ENCODE results near the gene DOCK1.

Gene DOCK1

GRCh38 chr10:127299956-127300689 is 394.9 kb downstream of the DOCK1 start:
- in situ Hi-C loops (cut with HindIII; ENCODE audit: low sequenced_read_pairs), result no loop called here
- no peak for TF ChIP-seq CTCF (IDR thresholded peaks at IDR 0.05; ENCODE audit: low read depth, low read length)
- H3K4me3 ChIP-seq (ENCODE audit: low read depth, low read length), result no peak overlapping the region
- DNase-seq (ENCODE audit: low read depth, low spot score), result no peak

DNA sequence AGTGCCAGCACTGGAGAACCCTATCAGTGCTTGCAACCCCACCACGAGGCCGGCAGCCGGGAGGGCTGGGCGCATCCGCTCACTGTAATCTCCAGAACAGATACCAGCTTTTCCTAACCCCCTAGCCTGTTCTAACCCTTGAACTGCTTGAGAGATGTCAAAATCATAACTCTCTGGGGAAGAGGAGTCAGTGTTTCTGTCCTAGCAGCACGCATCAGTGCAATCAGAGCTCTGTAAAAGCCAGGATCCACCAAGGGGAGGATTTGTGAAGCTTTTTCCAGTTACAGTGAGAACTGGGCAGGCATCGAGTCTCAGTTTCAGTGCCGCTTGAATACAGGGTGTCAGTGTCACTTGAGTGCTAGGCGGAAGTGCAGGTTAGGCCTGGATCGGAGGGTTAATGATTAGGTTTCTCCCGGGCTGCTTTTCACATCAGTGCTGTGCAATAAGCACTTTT is 395.7 kb downstream of the DOCK1 start:
- in situ Hi-C loops (cut with HindIII; ENCODE audit: low sequenced_read_pairs), result no loop called here
- no peak for DNase-seq (ENCODE audit: low read depth, low spot score)
- H3K4me3 ChIP-seq (ENCODE audit: low read depth, low read length), result no peak overlapping the region
- TF ChIP-seq CTCF (IDR thresholded peaks at IDR 0.05; ENCODE audit: low read depth, low read length), result no peak

DNA sequence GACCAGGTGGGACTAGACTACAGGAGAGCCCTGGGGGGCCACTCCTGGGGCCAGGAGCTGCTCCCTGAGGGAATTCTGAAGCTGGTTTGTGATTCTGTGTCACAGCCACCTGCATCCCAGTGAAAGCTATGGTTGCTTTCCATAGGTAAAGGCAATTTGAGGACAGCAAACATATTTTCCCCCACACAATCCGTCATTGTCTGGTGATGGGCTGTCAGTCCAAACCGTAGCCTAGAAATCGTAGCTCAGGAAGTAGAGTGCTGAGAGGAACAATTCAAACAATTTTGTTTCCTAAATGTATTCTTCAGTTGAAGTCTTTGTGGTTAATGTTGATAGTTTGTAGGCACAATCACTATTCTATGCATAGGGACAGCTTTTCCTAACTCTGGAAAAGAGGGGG is 397.1 kb downstream of the DOCK1 start:
- in situ Hi-C loops (cut with HindIII; ENCODE audit: low sequenced_read_pairs), result no loop called here
- no peak for TF ChIP-seq CTCF (IDR thresholded peaks at IDR 0.05; ENCODE audit: low read depth, low read length)
- DNase-seq (ENCODE audit: low read depth, low spot score), result no peak
- H3K4me3 ChIP-seq (ENCODE audit: low read depth, low read length), result no peak overlapping the region

- no peak for DNase-seq (ENCODE audit: low read depth, low spot score)
- no peak overlapping the region for H3K4me3 ChIP-seq (ENCODE audit: low read depth, low read length)
- no peak for TF ChIP-seq CTCF (IDR thresholded peaks at IDR 0.05; ENCODE audit: low read depth, low read length)
- in situ Hi-C loops (cut with HindIII; ENCODE audit: low sequenced_read_pairs), result no loop called here
Observed at GRCh38 chr10:127303105-127303504, 397.9 kb downstream of the DOCK1 start.

GRCh38 chr10:127303746-127304145 is 398.5 kb downstream of the DOCK1 start:
- TF ChIP-seq CTCF (IDR thresholded peaks at IDR 0.05; ENCODE audit: low read depth, low read length), result no peak
- H3K4me3 ChIP-seq (ENCODE audit: low read depth, low read length), result no peak overlapping the region
- in situ Hi-C loops (cut with HindIII; ENCODE audit: low sequenced_read_pairs), result no loop called here
- no peak for DNase-seq (ENCODE audit: low read depth, low spot score)

DNA sequence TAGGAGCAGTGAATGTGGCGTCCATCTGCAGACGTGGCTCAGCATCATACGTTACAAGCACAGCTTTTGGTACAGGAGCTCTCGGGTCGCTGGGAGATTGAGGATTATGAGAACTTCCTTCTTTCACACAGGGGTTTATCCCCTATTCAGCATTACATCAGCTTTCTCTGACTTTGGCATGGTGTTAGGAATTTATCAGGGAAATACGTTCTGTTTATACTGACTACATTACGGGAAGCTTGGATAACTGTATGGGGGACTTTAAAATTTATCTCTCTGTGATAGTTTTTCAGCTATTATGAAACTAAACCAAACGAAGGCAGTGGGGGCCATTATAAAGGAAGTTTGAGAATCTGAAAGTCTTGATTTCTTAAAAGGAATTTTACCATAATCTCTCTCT is 401.3 kb downstream of the DOCK1 start:
- TF ChIP-seq CTCF (IDR thresholded peaks at IDR 0.05; ENCODE audit: low read depth, low read length), result no peak
- in situ Hi-C loops (cut with HindIII; ENCODE audit: low sequenced_read_pairs), result no loop called here
- no peak for DNase-seq (ENCODE audit: low read depth, low spot score)
- no peak overlapping the region for H3K4me3 ChIP-seq (ENCODE audit: low read depth, low read length)
